HCT116 (cell line): ENCODE data around the gene PRRT2. TPM values are rescaled to one million over a fixed set of nuclear protein-coding genes. Genes with fewer than 3 reads are reported as not detected.

ENCODE experiments used
- ATAC-seq: fragments of 200-7000 bp; cut with Tn5 transposase; 2 replicates; pipeline ENCODE4 v1.9.1; 2020; ENCODE audit warnings: mild to moderate bottlenecking, moderate library complexity
- BruUV-seq: library from RNA; stranded (reverse); fragments of 400-500 nt; replicated peaks from 2 replicates; lab custom pipeline; 2021; lab: Mats Ljungman, UMichigan
- CTCF ChIA-PET: fragments of 300-600 bp; sonication (Branson Sonifier 250); formaldehyde crosslinking; loops from one replicate; lab custom pipeline; 2021; ENCODE audit warnings: antibody characterized with exemption; lab: Charles Lee
- POLR2A ChIA-PET: fragments of 300-600, 350-600 bp; sonication (Branson Sonifier 250); formaldehyde crosslinking; loops from one replicate; lab custom pipeline; 2021; ENCODE audit warnings: antibody characterized with exemption; lab: Charles Lee
- RAD21 ChIA-PET, 2 experiments: fragments of 300-600 bp; sonication (Branson Sonifier 250); formaldehyde crosslinking; loops; one replicate each; lab custom pipeline; 2023; ENCODE audit warnings: low total read pairs in 2 of 2; ENCODE audit not compliant: uncharacterized antibody in 2 of 2, unreplicated experiment in 2 of 2, low non-redundant PET in 1 of 2; lab: Charles Lee
- DNase-seq: peaks from one replicate; pipeline ENCODE4 v3.0.0-alpha.2; 2010; ENCODE audit warnings: low read depth, low spot score
- H2AFZ ChIP-seq: fragments of 200-600 bp; shearing (Covaris generic), sonication (generic); 2 replicates; pipeline ENCODE4 v1.6.1; 2017; ENCODE audit warnings: low read depth, mixed run types, mixed read lengths, antibody characterized with exemption, low read length; ENCODE audit not compliant: poor library complexity, severe bottlenecking
- H3K27ac ChIP-seq: 2 replicates; pipeline ENCODE4 v1.5.1; 2012; ENCODE audit warnings: low read depth, low read length
- H3K27me3 ChIP-seq: fragments of 200-600 bp; sonication (generic); 2 replicates; pipeline ENCODE4 v1.6.1; 2016; ENCODE audit warnings: mixed run types, low read length, mixed read lengths; ENCODE audit not compliant: insufficient read depth
- H3K36me3 ChIP-seq, 2 experiments: fragments of 200-500 bp in 1 of 2; fragments of 200-600 bp in 1 of 2; sonication (Bioruptor generic) in 1 of 2; sonication (generic) in 1 of 2; 2 replicates each; pipeline versions ENCODE4 v1.5.1 to v1.6.1; 2014 to 2016; ENCODE audit warnings: low read length in 2 of 2, inconsistent platforms in 1 of 2, mixed read lengths in 1 of 2, mixed run types in 1 of 2; ENCODE audit not compliant: insufficient read depth in 2 of 2, control insufficient read depth in 1 of 2
- H3K4me1 ChIP-seq, 2 experiments: fragments of 200-600 bp in 1 of 2; sonication (generic) in 1 of 2; 2 replicates each; pipeline versions ENCODE4 v1.5.1 to v1.6.1; 2012 to 2017; ENCODE audit warnings: low read length in 2 of 2, inconsistent platforms in 1 of 2, mild to moderate bottlenecking in 1 of 2, mixed read lengths in 1 of 2, mixed run types in 1 of 2, moderate library complexity in 1 of 2; ENCODE audit not compliant: insufficient read depth in 2 of 2, control insufficient read depth in 1 of 2
- H3K4me2 ChIP-seq: fragments of 200-600 bp; sonication (generic); 2 replicates; pipeline ENCODE4 v1.6.1; 2017; ENCODE audit warnings: mixed run types, low read length, mixed read lengths
- H3K4me3 ChIP-seq, 2 experiments: fragments of 200-600 bp in 1 of 2; sonication (generic) in 1 of 2; replicated peaks in 1 of 2; 2 replicates each; pipeline ENCODE4 v1.5.1; 2011 to 2016; ENCODE audit warnings: low read length in 2 of 2, control low read depth in 1 of 2, low read depth in 1 of 2, mild to moderate bottlenecking in 1 of 2, mixed read lengths in 1 of 2, mixed run types in 1 of 2
- H3K79me2 ChIP-seq: fragments of 200-600 bp; sonication (generic); 2 replicates; pipeline ENCODE4 v1.6.1; 2017; ENCODE audit warnings: mild to moderate bottlenecking, mixed run types, low read length, moderate library complexity, mixed read lengths; ENCODE audit not compliant: insufficient read depth
- H3K9ac ChIP-seq: fragments of 200-600 bp; sonication (generic); 2 replicates; pipeline ENCODE4 v1.6.1; 2016; ENCODE audit warnings: low read length, mixed read lengths
- H3K9me2 ChIP-seq: fragments of 200-600 bp; sonication (generic), shearing (Covaris generic); 2 replicates; pipeline ENCODE4 v1.6.1; 2017; ENCODE audit warnings: mixed run types, mild to moderate bottlenecking, moderate library complexity; ENCODE audit not compliant: insufficient read depth
- H3K9me3 ChIP-seq, 2 experiments: fragments of 200-500 bp in 1 of 2; fragments of 200-600 bp in 1 of 2; sonication (Bioruptor generic) in 1 of 2; sonication (generic) in 1 of 2; 2 replicates each; pipeline ENCODE4 v1.6.1; 2014 to 2017; ENCODE audit warnings: low read length in 2 of 2, mixed read lengths in 2 of 2, inconsistent platforms in 1 of 2, low read depth in 1 of 2, mild to moderate bottlenecking in 1 of 2, mixed run types in 1 of 2, moderate library complexity in 1 of 2; ENCODE audit not compliant: control insufficient read depth in 1 of 2, insufficient read depth in 1 of 2
- H4K20me1 ChIP-seq: fragments of 200-600 bp; sonication (generic), shearing (Covaris generic); 2 replicates; pipeline ENCODE4 v1.6.1; 2017; ENCODE audit warnings: mixed run types, mild to moderate bottlenecking, moderate library complexity; ENCODE audit not compliant: insufficient read depth
- EZH2 ChIP-seq: fragments of 200-600 bp; sonication (generic); IDR thresholded peaks from 2 replicates; pipeline ENCODE4 v1.6.1; 2017; ENCODE audit warnings: antibody characterized with exemption, mixed run types
- POLR2A ChIP-seq: IDR thresholded peaks from 2 replicates; pipeline ENCODE4 v1.7.0; 2011; ENCODE audit warnings: borderline replicate concordance; ENCODE audit not compliant: insufficient read depth, insufficient read length; ENCODE audit errors: extremely low read depth
- POLR2AphosphoS5 ChIP-seq: IDR thresholded peaks from 2 replicates; pipeline ENCODE4 v1.6.1; 2011; ENCODE audit warnings: mild to moderate bottlenecking, low read depth, low read length, moderate library complexity
- SIN3A ChIP-seq: IDR thresholded peaks from 2 replicates; pipeline ENCODE4 v1.6.1; 2012; ENCODE audit warnings: low read depth
- TCF7L2 ChIP-seq: IDR thresholded peaks from 2 replicates; pipeline ENCODE4 v1.7.0; 2011; ENCODE audit warnings: borderline replicate concordance, inconsistent platforms; ENCODE audit not compliant: insufficient read depth, insufficient read length; ENCODE audit errors: extremely low read depth
- ZFX ChIP-seq: fragments of 450-650 bp; IDR thresholded peaks from 2 replicates; pipeline ENCODE4 v1.6.1; 2017
- intact Hi-C: fragments of 100-400 bp; cut with micrococcal nuclease; formaldehyde crosslinking; loops from 2 replicates; pipeline ENCODE4 v1.10.0; 2022
- total RNA-seq: library from RNA; stranded (reverse); gene quantifications from one replicate; pipeline ENCODE4 v1.2.1, GENCODE V29; 2021; ENCODE audit not compliant: unreplicated experiment
- TF ChIP-seq, protein P1 (sequence below), 3 experiments: fragments of 200-600 bp in 1 of 3; sonication (generic) in 1 of 3; IDR thresholded peaks in 2 of 3; conservative IDR thresholded peaks in 1 of 3; 2 replicates each; pipeline ENCODE4 v1.5.1; 2012 to 2017; ENCODE audit warnings: low read depth in 2 of 3, low read length in 2 of 3, antibody characterized with exemption in 1 of 3, borderline replicate concordance in 1 of 3, control low read depth in 1 of 3, mild to moderate bottlenecking in 1 of 3, mixed read lengths in 1 of 3, mixed run types in 1 of 3, moderate library complexity in 1 of 3; ENCODE audit not compliant: insufficient read depth in 1 of 3

Gene PRRT2
- total RNA-seq, 1 experiment from 2014 or later: 4.0 TPM

- RAD21 ChIA-PET: interaction anchor here (0.9 to 1.5 kb wide), 5 partner anchors 8 to 214 kb away, joined by 3 to 5 read pairs (median 3); partner anchors contain the start of gene PAGR1 (in 1 of the 2)
- Histone ChIP-seq H3K36me3 (peaks cover 6 to 22% of the 10 kb centered on the region in 2 experiments; a peak in 3 of 4 replicates), H3K27me3 (no peaks in the 10 kb centered on the region), H3K4me3 (peak overlapping the region; percentile 50 to 74), H3K79me2 (peaks cover 35% of the 10 kb centered on the region), H4K20me1 (no peaks in the 10 kb centered on the region), H3K9ac (peak overlapping the region; percentile 95), H3K9me3 (no peaks in the 10 kb centered on the region), H3K4me2 (peak overlapping the region; percentile 99), H3K27ac (peak overlapping the region; percentile 100), H2AFZ (no peak overlapping the region), H3K9me2 (no peaks in the 10 kb centered on the region), H3K4me1 (peaks cover 34 to 75% of the 10 kb centered on the region in 2 experiments)
- TF ChIP-seq SIN3A: no peak
- peak; percentile 29; the same call in 1 of the 2 replicates for TF ChIP-seq ZFX
- no peak for TF ChIP-seq EZH2
- peak; percentile 55 for TF ChIP-seq TCF7L2
- TF ChIP-seq POLR2A: peak; percentile 15
- TF ChIP-seq POLR2AphosphoS5: peak; percentile 69
- TF ChIP-seq, protein P1, sequence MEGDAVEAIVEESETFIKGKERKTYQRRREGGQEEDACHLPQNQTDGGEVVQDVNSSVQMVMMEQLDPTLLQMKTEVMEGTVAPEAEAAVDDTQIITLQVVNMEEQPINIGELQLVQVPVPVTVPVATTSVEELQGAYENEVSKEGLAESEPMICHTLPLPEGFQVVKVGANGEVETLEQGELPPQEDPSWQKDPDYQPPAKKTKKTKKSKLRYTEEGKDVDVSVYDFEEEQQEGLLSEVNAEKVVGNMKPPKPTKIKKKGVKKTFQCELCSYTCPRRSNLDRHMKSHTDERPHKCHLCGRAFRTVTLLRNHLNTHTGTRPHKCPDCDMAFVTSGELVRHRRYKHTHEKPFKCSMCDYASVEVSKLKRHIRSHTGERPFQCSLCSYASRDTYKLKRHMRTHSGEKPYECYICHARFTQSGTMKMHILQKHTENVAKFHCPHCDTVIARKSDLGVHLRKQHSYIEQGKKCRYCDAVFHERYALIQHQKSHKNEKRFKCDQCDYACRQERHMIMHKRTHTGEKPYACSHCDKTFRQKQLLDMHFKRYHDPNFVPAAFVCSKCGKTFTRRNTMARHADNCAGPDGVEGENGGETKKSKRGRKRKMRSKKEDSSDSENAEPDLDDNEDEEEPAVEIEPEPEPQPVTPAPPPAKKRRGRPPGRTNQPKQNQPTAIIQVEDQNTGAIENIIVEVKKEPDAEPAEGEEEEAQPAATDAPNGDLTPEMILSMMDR (IDR thresholded peaks at IDR 0.05 in 2 of 3, conservative IDR thresholded peaks at IDR 0.05 in 1 of 3; ENCODE audit: borderline replicate concordance in 1 of 3, insufficient read depth in 1 of 3, low read depth in 2 of 3, low read length in 2 of 3): peak in 2 of 3 experiments; percentile 36 to 44; a peak in 4 of 6 replicates
- ATAC-seq (peak; percentile 26), DNase-seq (peak; percentile 82)
- CTCF ChIA-PET: interaction anchor here (0.7 to 3.5 kb wide), 14 partner anchors 9 to 224 kb away, joined by 3 to 36 read pairs (median 6); partner anchors contain the start of genes ASPHD1, KIF22, MVP and PAGR1
- intact Hi-C loops: no loop called here
- BruUV-seq: no TSS peak
- POLR2A ChIA-PET: interaction anchor here (1.0 to 2.0 kb wide), 7 partner anchors 8 to 118 kb away, joined by 3 to 20 read pairs (median 7); partner anchors contain the start of genes KCTD13, KIF22, MVP and PAGR1
These were observed 4.4 kb upstream of the PRRT2 start for GRCh38 chr16:29807426-29808218.
